Upper lobe of left lung (tissue), 6 donors: Measurements from ENCODE around the gene PLA2G2C. TPM values are rescaled to one million over a fixed set of nuclear protein-coding genes. Genes with fewer than 3 reads are reported as not detected.
"Not testable (repeated sequence)": the region's sequence is repeated elsewhere in the genome, so short reads cannot be mapped to it uniquely, and the experiment has no call there.

Experiments
- ATAC-seq, 2 donors: fragments of 200-7000 bp; cut with Tn5 transposase; one replicate each; pipeline ENCODE4 v1.9.1; 2022; ENCODE audit warnings: mild to moderate bottlenecking in 2 of 2, moderate library complexity in 2 of 2; ENCODE audit not compliant: low FRiP score in 2 of 2
- DNase-seq, 2 donors: peaks; one replicate each; pipeline ENCODE4 v3.0.0-alpha.2; 2019 to 2020
- H3K27ac ChIP-seq, 4 donors: fragments of 200-600 bp; sonication (generic); one replicate each; pipeline ENCODE4 v1.5.1; 2016 to 2019
- H3K27me3 ChIP-seq, 4 donors: fragments of 200-600 bp; sonication (generic); one replicate each; pipeline ENCODE4 v1.5.1; 2017 to 2019
- H3K36me3 ChIP-seq, 4 donors: fragments of 200-600 bp; sonication (generic); one replicate each; pipeline ENCODE4 v1.5.1; 2016 to 2019
- H3K4me1 ChIP-seq, 4 donors: fragments of 200-600 bp; sonication (generic); one replicate each; pipeline ENCODE4 v1.5.1; 2018 to 2019
- H3K4me3 ChIP-seq, 4 donors: fragments of 200-600 bp; sonication (generic); one replicate each; pipeline ENCODE4 v1.5.1; 2017 to 2019; ENCODE audit warnings: mild to moderate bottlenecking in 2 of 4, moderate library complexity in 1 of 4
- H3K9me3 ChIP-seq, 4 donors: fragments of 200-600 bp; sonication (generic); one replicate each; pipeline ENCODE4 v1.5.1; 2018 to 2019
- EP300 ChIP-seq, 4 donors: sonication (generic); formaldehyde crosslinking; IDR thresholded peaks; one replicate each; pipeline ENCODE4 v1.5.1; 2017; ENCODE audit warnings: antibody characterized with exemption in 4 of 4, control low read depth in 2 of 4
- POLR2A ChIP-seq, 4 donors: fragments of 450-650 bp; IDR thresholded peaks; one replicate each; pipeline ENCODE4 v1.5.1; 2016 to 2017; ENCODE audit warnings: antibody characterized with exemption in 4 of 4, mild to moderate bottlenecking in 2 of 4
- POLR2AphosphoS5 ChIP-seq, 2 donors: sonication (generic); formaldehyde crosslinking; IDR thresholded peaks; one replicate each; pipeline ENCODE4 v1.5.1; 2017; ENCODE audit warnings: antibody characterized with exemption in 2 of 2
- WGBS, 2 donors: methylation state at CpG; one replicate each; pipeline ENCODE4 v1.1.5; 2017 to 2018; 5-methylcytosine and 5-hydroxymethylcytosine counted together
- total RNA-seq, 6 donors: library from RNA; depleted of rRNA in 4 of 6; stranded (reverse); fragments of >200 nt in 4 of 6; gene quantifications; one replicate each; pipeline versions ENCODE4 v1.1.0 to v1.2.1, GENCODE V29; 2016 to 2021
- TF ChIP-seq, protein P1 (sequence below), 6 experiments: fragments of 450-650 bp in 4 of 6; fragments of 200-600 bp in 2 of 6; sonication (generic) in 2 of 6; IDR thresholded peaks; one replicate each; pipeline ENCODE4 v1.5.1; 2016 to 2019; ENCODE audit warnings: antibody characterized with exemption in 6 of 6
- donor health status: DM: no; HTN: no; CAD: no; lungs with moderate emphysema.
- donor health status: DM: no; HTN: yes; CAD: no; lungs with severe emphysema.

PLA2G2C gene
- total RNA-seq, 6 donors from 2014 or later, result 0.30 TPM; not detected in 5

- H3K27me3 ChIP-seq, result no peaks in the 10 kb centered on the region
- DNase-seq (no peak), ATAC-seq (no peak)
- no peak for TF ChIP-seq EP300 (IDR thresholded peaks at IDR 0.05)
- WGBS, 2 donors, result 94 to 97% methylated on average over 8 to 9 of the region's 9 CpGs
- no peak within 1 kb of the TSS for H3K27ac ChIP-seq
- H3K9me3 ChIP-seq, result no peaks in the 10 kb centered on the region
- H3K4me3 ChIP-seq, result no peak within 1 kb of the TSS
- H3K36me3 ChIP-seq, result no peaks in the 10 kb centered on the region
- no peaks in the 10 kb centered on the region for H3K4me1 ChIP-seq
These were observed 47.3 kb downstream of the PLA2G2C start, which contains the start of gene PLA2G2F for GRCh38 chr1:20138961-20139550. Gene PLA2G2F (plus strand): TSS chr1:20139323. CDS start chr1:20139428, 105 bp downstream.

GRCh38 chr1:20138346-20138745, 48.0 kb downstream of the PLA2G2C start:
- Histone ChIP-seq H3K4me3 (no peak overlapping the region), H3K4me1 (no peaks in the 10 kb centered on the region), H3K9me3 (no peaks in the 10 kb centered on the region), H3K36me3 (no peaks in the 10 kb centered on the region), H3K27me3 (no peaks in the 10 kb centered on the region), H3K27ac (no peak overlapping the region)
- 89 to 99% methylated on average over 5 to 6 of the region's 6 CpGs for WGBS, 2 donors
- TF ChIP-seq POLR2AphosphoS5 (IDR thresholded peaks at IDR 0.05) (no peak), EP300 (IDR thresholded peaks at IDR 0.05) (no peak), POLR2A (IDR thresholded peaks at IDR 0.05) (no peak)
- TF ChIP-seq, protein P1, sequence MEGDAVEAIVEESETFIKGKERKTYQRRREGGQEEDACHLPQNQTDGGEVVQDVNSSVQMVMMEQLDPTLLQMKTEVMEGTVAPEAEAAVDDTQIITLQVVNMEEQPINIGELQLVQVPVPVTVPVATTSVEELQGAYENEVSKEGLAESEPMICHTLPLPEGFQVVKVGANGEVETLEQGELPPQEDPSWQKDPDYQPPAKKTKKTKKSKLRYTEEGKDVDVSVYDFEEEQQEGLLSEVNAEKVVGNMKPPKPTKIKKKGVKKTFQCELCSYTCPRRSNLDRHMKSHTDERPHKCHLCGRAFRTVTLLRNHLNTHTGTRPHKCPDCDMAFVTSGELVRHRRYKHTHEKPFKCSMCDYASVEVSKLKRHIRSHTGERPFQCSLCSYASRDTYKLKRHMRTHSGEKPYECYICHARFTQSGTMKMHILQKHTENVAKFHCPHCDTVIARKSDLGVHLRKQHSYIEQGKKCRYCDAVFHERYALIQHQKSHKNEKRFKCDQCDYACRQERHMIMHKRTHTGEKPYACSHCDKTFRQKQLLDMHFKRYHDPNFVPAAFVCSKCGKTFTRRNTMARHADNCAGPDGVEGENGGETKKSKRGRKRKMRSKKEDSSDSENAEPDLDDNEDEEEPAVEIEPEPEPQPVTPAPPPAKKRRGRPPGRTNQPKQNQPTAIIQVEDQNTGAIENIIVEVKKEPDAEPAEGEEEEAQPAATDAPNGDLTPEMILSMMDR (IDR thresholded peaks at IDR 0.05), result no peak
- no peak for ATAC-seq
- no peak for DNase-seq

GRCh38 chr1:20137604-20138003, 48.7 kb downstream of the PLA2G2C start:
- WGBS, 2 donors, result 60 to 100% methylated on average over 1 of the region's 1 CpG

GRCh38 chr1:20137055-20137454, 49.3 kb downstream of the PLA2G2C start:
- Histone ChIP-seq H3K9me3 (no peaks in the 10 kb centered on the region), H3K4me3 (no peak overlapping the region), H3K36me3 (no peaks in the 10 kb centered on the region), H3K4me1 (no peaks in the 10 kb centered on the region), H3K27ac (no peak overlapping the region), H3K27me3 (no peaks in the 10 kb centered on the region)
- WGBS, 2 donors, result 65 to 71% methylated on average over 4 of the region's 4 CpGs
- DNase-seq, result peak in 1 of 2 donors; percentile 44
- no peak for ATAC-seq
- TF ChIP-seq EP300 (IDR thresholded peaks at IDR 0.05) (no peak), POLR2AphosphoS5 (IDR thresholded peaks at IDR 0.05) (no peak), POLR2A (IDR thresholded peaks at IDR 0.05) (no peak)
- TF ChIP-seq, protein P1 (IDR thresholded peaks at IDR 0.05), result no peak

More at GRCh38 chr1:20137604-20138003, 48.7 kb downstream of the PLA2G2C start:
- Histone ChIP-seq H3K4me3 (no peak overlapping the region), H3K9me3 (no peaks in the 10 kb centered on the region), H3K27me3 (no peaks in the 10 kb centered on the region), H3K27ac (no peak overlapping the region), H3K4me1 (no peaks in the 10 kb centered on the region), H3K36me3 (no peaks in the 10 kb centered on the region)
- DNase-seq (no peak), ATAC-seq (no peak)
- no peak for TF ChIP-seq EP300 (IDR thresholded peaks at IDR 0.05)
- TF ChIP-seq, protein P1 (IDR thresholded peaks at IDR 0.05), result no peak
- TF ChIP-seq POLR2A (IDR thresholded peaks at IDR 0.05), result no peak
- TF ChIP-seq POLR2AphosphoS5 (IDR thresholded peaks at IDR 0.05), result no peak

- 94 to 96% methylated on average over 3 of the region's 3 CpGs for WGBS, 2 donors
- ATAC-seq (no peak), DNase-seq (no peak)
- no peak for TF ChIP-seq EP300 (IDR thresholded peaks at IDR 0.05)
- TF ChIP-seq POLR2AphosphoS5 (IDR thresholded peaks at IDR 0.05), result no peak
- no peak overlapping the region for H3K4me3 ChIP-seq
- H3K36me3 ChIP-seq, result no peaks in the 10 kb centered on the region
- no peaks in the 10 kb centered on the region for H3K9me3 ChIP-seq
- H3K27me3 ChIP-seq, result no peaks in the 10 kb centered on the region
- H3K27ac ChIP-seq, result no peak overlapping the region
- H3K4me1 ChIP-seq, result no peaks in the 10 kb centered on the region
These were observed 50.1 kb downstream of the PLA2G2C start for GRCh38 chr1:20136249-20136648.

DNA sequence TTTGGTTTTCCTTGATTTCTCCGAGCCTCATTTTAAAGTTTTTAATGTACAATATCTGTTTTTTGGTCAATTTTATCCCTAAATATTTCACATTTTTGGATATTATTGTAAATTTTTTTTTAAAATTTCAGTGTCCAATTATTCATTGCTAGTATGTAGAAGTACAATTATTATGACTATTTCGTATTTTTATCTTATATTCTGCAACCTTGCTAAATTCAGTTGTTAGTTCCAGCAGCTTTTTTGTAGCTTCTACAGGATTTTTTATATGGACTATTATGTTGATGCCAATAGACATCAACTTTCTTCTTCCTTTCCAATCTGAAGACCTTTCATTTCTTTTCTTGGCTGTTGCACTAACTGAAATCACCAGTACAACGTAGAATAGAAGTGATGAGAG, 51.3 kb downstream of the PLA2G2C start:
- Histone ChIP-seq H3K9me3 (no peaks in the 10 kb centered on the region), H3K27ac (no peak overlapping the region), H3K4me1 (no peaks in the 10 kb centered on the region), H3K4me3 (no peak overlapping the region), H3K27me3 (no peaks in the 10 kb centered on the region), H3K36me3 (no peaks in the 10 kb centered on the region)
- TF ChIP-seq POLR2A (IDR thresholded peaks at IDR 0.05) (no peak), EP300 (IDR thresholded peaks at IDR 0.05) (no peak)
- TF ChIP-seq, protein P1 (IDR thresholded peaks at IDR 0.05), result no peak
- ATAC-seq, result no peak
- WGBS, 2 donors, result 95% methylated on average over 3 of the region's 3 CpGs
- no peak for DNase-seq

- not testable (repeated sequence) for ATAC-seq, H3K36me3 ChIP-seq, H3K27ac ChIP-seq, H3K4me3 ChIP-seq, H3K27me3 ChIP-seq, H3K9me3 ChIP-seq
- 91 to 95% methylated on average over 3 of the region's 3 CpGs for WGBS, 2 donors
- DNase-seq, result peak in 1 of 2 donors; percentile 6
- H3K4me1 ChIP-seq, result peaks cover 0 to 17% (median 8%) of the 10 kb centered on the region in 4 donors
These were observed 55.8 kb downstream of the PLA2G2C start for GRCh38 chr1:20130518-20130917.
